ENCODE data around the gene FOXD4L6. TPM values are rescaled to one million over a fixed set of nuclear protein-coding genes. Genes with fewer than 3 reads are reported as not detected.
"Not testable (repeated sequence)": the region's sequence is repeated elsewhere in the genome, so short reads cannot be mapped to it uniquely, and the experiment has no call there.

Gene FOXD4L6
- polyA plus RNA-seq, 1 donor = not detected

DNA sequence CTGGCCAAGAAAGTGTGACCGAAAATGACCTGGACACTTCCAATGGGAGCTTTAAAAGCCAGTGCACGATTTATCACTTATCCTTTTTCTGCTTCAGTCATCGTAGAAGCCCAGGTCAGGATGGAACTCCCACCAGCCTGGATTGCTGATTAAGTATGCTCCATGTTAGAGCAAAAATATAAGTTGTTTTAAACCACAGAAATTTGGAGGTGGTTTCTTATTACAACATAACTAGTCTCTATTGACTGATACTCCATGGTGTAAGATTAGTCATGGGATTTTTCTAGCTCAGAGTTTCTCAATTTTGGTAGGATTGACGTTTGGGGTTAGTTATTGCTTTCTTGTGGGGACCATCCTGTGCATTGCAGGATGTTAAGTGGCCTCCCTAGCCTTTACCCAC is 29.7 kb downstream of the FOXD4L6 start:
- DNase-seq = not testable (repeated sequence)

DNA sequence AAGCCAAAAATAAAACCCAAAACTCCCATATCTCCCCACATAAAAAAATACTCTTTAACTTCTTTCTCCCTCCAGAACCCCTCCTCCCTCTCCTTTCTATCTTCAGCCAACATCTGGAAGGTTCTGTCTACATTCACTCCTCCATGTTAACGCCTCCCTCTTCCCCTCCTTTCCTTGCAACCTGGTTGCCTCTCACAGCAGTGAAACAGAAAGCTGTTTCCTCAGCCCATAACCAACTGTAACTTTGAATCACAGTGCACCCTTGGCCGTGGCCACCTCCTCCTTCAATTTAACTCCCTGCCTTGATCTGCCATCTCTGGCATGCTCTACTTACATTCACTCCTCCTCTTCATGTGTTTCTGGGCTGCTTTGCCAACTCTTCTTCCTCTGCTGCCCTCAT is 33.4 kb downstream of the FOXD4L6 start:
- DNase-seq = not testable (repeated sequence)

DNA sequence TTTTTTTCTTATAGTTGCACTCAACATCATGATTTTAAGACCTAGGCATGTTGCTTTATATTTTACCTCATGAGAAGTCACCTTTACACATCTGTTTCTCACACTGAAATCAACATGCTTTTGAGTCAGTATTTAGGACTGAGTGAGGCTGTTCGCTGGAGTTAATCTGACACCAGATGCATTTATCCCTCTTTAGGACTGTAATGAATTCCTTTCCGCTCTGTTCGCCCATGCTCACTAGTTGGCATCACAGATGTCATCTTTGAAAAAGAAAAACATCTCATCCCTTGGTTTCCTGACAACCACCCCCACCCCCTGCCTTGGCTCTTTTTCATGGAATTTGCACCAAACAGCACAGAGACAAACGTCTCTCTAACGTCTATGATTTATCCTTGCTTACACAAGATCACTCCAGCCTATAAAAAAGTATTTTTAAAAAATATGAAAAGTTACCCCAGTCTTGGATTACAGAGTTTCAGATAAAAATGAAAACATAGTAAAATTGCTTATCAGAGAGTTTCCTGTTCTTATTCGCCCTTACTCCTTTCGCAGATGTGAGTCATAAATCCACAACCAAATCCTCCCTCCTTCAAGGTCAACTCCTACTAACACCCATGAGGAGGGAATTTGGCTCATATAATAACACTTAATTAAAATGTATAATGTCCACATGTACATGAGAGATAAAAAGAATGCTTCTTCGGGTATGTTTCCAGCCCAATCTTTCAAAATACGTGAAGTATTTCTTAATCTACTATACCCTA is 34.3 kb downstream of the FOXD4L6 start:
- not testable (repeated sequence) for DNase-seq

DNA sequence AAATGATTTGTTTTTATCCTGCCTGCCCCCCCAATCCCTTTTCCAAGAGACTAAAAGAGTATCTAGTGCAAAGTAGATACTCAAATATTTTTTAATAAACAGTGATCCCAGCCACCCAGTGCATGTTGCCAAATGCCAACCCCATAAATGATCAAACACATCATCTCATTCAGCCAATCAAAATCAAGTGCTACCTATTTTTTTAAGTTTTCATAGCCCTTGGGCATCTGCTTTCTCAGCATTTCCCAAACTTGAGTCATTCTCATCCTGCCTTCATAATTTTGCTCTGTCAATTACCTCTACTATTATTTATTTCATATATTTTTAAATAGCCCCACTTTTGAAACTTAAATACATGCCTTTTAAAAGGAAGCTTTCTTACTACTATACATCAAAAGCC is 37.6 kb downstream of the FOXD4L6 start:
- DNase-seq = not testable (repeated sequence)

DNA sequence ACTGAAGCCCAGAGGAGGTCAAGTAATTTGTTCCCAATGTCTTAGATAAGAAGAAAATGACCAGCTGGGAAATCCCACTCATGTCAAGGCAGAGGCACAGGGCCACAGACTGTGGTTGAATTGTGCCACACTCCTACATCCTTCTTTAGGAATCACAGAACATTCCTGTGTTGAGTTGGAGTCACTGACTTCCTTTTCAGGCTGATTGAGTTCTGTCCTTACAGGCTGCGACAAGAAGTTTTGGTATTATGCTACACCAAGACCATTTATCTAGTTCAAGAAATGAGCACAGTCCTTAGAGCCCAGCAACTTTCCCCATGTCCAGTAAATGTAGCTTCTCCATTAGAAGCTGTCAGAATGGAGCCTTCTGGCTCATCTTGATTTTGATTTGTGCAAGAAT is 38.1 kb downstream of the FOXD4L6 start:
- not testable (repeated sequence) for DNase-seq

DNA sequence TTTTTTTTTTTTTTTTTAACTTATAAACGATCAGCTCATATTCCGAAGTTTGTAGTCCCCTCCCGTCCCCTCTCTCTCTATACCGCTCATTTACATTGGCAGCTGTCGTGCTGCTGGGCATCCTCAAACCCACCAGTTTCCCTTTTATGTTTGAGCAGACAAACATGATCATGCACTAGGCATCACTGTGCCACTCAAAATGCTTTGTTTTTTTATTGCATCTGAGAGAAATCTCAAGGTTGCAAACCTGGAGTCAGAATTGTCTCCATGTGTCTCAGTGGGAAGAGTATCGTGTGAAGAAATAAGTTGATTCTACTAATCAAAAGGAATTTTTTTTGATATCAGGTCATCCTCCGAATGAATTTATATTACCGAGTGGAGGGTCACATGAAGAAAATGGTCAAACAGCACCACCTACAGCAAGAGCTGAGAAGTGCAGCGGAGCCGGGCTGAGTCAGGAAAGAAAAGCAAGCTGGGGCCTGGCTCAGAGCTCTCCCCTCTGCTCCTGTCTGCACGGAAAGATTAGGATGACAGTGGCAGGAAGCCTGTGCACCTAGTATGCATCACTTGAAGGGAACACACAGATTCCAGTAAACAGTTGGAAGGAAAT is 39.9 kb downstream of the FOXD4L6 start:
- not testable (repeated sequence) for DNase-seq

DNA sequence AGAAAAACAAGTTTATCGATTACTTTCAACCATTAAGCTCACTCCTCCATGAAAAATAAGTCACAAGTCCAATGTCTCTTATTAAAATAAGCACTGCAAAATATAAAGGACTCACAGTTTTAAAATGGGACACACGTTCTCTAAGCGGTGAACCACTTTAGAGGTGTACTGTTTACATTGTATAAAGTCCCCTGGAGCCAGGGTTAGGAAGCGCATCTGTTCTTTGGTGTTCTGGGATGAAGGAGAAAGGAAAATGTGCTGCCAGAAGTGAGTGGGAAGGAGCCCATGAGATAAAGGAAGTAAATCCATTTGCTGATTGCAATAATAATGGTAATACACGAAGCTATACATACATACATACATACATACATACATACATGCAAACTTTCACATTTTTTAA is 40.6 kb downstream of the FOXD4L6 start:
- not testable (repeated sequence) for DNase-seq

DNA sequence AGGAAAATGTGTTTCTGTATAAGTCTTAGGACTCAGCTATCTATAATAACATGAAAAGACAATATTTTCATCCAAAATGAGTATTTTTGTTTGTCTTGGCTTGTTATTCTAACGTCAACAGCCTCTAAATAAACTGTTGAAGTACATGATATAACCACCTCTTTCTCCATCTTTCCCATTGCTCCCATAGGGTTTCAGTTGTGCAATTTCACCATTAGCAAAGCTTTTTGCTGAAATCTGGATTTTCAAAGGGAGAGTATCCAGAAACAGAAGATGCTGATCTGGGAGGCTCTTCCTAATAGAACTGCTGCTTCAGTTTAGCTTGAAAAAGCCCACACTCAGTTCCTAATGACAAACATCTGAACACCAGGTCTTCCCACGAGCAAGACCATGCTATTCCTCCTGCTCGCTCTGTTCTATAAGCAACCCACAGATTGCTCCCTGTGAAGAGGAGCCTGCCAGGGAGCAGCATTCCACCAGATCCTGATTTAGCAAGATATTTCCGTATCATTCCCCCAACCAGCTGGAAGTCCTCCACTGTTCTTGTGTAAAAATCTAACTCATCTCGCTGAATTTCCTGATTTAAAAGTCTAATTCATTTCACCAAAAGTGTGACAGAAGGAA is 41.2 kb downstream of the FOXD4L6 start:
- DNase-seq = peak; percentile 8

DNA sequence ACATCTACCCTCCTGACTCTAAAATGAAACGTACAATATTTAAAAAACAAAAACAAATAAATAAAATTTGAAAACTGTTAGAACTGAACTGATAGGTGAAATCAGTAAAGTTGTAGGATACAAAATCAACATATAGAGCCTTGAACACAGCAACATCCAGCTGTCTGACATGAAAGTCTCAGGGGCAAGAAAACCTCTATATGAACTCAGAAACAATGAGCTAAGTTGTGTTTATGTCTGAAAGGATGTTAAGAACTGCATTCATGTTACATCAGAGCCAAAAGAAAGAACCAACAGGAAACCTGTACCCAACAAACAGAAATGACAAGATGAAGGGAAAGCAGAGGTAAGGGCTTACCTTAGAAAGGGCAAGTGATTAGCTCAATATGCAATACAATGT is 41.8 kb downstream of the FOXD4L6 start:
- DNase-seq = not testable (repeated sequence)

DNA sequence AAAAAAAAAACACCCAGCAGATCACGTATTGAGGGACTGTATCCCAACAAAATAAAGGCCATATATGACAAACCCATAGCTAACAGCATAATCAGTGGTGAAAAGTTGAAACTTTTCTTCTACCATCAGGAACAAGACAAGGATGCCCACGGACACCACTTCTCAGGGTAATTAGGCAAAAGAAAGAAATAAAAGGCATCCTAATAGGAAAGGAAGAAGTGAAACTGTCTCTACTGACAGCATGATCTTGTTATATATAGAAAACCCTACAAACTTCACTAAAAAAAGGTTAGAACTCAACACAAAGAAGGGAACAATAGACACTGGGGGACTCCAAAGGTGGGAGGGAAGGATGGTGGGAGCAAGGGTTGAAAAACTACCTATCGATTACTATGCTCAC is 42.3 kb downstream of the FOXD4L6 start:
- DNase-seq = not testable (repeated sequence)

DNA sequence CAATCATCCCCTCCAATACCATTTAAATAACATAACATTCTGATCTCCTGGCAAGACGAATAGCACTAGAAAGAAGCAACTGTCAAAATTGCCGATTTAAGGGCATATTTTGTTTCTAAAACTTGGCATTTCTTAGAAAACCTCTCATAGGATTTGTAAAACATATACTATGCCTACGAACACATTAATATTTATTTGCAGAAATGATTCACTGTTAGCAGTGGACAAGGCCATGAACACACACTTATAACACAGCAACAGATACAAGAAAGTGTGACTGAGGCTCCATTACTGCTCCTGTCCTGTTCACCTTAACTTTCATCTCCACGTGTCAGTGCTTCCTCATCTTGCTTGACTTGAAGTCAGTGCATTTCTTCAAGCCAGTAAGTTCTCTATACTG is 46.1 kb downstream of the FOXD4L6 start:
- not testable (repeated sequence) for DNase-seq

DNA sequence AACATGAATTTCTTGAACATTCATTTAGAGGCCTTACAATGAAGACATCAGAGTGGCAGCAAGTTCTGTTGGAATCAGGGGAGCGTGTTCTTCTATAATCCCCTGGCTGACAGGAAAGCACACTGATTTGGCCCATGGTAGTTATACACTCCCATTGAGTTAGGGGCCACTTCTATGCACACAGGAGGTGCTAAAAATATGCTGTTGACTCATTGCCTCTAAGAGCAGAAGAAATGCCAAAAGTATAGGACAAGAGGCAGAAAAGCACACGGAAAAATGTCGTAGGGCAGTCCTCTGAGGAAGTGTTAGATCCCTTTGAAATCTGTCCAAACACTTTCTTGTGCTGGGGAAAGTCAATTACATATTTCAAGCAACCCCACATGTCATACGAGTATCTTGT is 49.0 kb downstream of the FOXD4L6 start:
- DNase-seq = not testable (repeated sequence)

DNA sequence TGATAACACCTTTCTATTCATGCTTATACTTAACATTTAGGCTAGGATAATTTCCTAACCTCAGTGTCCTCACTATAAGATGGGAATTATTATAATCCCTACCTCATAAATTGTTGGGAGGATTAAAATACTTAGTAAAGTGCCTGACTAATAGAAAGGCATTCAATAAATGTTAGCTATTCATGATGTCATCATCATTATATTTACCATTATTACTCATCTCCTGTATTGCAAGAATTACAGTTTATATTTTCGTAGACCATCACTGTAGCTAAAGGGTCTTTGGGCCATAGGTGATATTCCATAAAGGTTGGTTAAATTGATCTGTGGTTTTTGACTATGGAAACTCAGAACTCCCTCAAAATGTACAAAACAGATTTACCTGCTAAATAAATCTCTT is 50.9 kb downstream of the FOXD4L6 start:
- not testable (repeated sequence) for DNase-seq

Other genes starting within 250 kb of the FOXD4L6 start
- 4.6 TPM for gene ZNG1F, start 60.6 kb upstream of the FOXD4L6 start, polyA plus RNA-seq (ENCODE audit: insufficient read length)